CD4-positive, alpha-beta T cell treated with Interleukin-1 beta for 1 hour (primary cell): ENCODE data around the gene COG8.

ENCODE experiments used
- DNase-seq, 2 donors: peaks; one replicate each; pipeline ENCODE4 v3.0.0-alpha.2; 2020 to 2022

Gene COG8

GRCh38 chr16:69344171-69344570, 4.8 kb upstream of the COG8 start:
- DNase-seq: no peak

- DNase-seq: no peak
Measured at GRCh38 chr16:69340095-69340644, 806 bp upstream of the COG8 start.

DNA sequence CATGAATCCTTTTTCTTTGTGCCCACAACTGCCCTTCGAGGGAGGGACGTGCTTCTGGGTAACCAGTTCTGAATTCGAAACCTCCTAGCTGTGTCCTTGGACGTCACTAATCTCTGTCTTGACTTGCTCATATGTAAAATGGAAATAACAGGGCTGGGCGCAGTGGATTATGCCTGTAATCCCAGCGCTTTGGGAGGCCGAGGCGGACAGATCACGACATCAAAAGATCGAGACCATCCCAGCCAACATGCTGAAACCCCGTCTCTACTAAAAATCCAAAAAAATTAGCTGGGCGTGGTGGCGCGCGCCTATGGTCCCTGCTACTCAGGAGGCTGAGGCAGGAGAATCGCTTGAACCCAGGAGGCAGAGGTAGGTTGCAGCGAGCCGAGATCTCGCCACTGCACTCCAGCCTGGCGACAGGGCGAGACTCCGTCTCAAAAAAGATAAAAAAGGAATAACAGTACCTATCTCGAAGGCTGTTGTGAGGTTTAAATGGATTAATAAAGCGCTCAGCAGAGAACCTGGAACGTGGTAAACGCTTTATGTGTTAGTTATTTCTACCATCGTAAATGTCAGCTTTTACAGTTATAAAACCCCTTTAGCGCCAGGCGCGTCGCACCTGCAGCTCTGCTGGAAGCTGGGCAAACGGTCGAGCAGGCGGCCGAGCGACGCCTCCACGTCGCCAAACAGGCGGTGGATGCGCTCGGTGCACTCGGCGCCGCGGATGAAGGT, 641 bp downstream of the COG8 start:
- no peak for DNase-seq

- DNase-seq: no peak
Measured at GRCh38 chr16:69334696-69335095, 4.7 kb downstream of the COG8 start.

DNA sequence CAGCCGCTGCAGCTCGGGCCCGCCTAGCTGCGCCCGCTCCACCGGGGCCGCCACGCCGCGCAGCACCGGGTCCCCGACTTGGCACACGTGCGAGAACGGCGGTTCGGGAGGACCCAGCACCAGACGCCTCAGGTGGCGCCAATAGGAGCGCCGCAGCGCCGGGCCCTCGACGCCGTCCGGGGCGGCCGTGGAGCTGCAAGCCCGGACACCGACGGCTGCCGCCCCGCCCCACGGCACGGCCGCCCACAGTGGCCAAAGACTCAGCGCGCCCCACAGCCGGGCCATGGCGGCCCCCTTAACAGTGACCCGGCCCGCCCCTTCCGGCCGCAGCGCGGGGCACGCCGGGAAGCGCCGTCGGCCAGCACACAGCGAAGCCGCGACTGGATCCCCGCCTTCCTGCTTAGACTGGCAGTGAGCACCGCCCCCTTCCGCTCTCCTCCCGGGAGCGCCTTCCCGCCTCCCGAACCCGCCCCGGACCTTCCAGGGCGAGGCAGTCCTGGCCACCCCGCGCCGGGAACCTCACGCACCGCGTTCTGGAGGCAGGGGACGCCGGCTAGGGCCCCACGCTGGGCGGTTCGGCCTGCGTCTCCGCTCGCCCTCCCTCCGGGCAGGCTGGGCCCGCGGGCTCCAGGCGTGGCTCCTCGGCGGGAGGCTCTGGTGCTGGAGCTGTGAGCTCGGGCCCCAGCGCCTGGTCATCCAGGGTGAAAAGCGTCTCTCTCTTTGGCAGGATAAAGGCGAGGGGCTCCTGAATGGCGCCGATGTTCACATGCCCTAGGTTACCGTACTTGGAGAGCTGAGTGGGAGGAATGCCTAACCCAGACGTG, 8.9 kb downstream of the COG8 start, which contains the start of gene PDF:
Gene PDF, minus strand, starts transcription at position 303 of the 824 bp plus-strand sequence. Its CDS starts 18 bp downstream, at position 285.
- peak; percentile 72 to 82 for DNase-seq

- no peak for DNase-seq
Measured at GRCh38 chr16:69329369-69330285, 9.7 kb downstream of the COG8 start.

DNA sequence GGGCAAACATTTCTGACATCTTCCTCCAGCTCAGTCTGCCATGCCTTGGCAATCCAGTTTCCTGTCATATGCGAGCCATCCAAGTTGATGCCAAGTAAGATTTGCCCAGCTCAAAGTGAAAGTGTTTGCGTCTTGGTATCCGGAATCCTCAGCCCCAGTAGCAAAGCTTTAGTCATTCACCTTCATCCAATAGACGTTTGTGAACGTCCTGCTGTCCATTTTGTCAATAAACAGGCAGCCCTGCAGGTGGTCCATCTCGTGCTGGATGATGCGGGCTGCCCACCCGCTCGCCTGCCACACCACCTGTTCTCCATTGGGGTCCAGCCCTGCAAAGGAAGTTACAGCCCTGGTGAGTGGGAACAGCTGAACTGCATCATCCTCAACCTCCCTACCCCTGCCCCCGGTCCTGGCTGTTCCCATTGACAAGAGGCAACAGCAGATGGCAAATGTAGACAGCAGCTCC, 10.5 kb downstream of the COG8 start:
- DNase-seq: no peak

GRCh38 chr16:69327585-69328310, 11.6 kb downstream of the COG8 start:
- no peak for DNase-seq

DNA sequence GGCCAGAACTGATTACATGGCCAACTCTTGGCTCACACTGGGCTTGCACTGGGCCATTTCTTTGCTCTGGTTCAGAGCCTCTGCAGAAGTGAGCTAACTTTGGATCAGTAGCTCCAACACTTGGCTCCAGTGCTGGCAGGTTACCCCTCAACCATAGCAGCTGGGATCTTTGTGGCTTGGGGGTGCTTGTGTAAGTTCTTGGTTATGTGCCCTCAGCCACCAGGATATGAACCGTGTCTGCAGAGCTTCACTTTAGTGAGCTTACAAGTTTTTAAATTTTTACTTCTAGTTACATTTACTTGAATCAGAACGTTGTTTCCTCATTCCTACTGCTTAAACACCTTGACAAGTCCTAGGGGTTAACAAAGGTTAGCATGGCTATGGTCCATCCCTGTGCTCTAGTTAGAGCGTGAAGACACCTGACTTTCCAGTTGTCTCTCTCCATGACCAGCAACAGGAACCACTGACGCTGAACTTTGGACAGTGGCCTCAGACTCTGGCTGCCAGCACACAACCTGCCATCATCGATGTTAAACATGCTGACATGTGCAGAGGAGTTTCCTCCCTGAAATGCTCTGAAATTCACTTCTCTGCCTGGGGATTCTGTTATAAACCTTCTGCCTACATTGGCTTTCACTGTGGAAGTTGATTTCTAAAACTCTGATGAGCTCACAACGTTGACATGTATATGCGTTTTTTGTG, 13.0 kb downstream of the COG8 start:
- no peak for DNase-seq

- no peak for DNase-seq
Measured at GRCh38 chr16:69325784-69326171, 13.6 kb downstream of the COG8 start.

DNA sequence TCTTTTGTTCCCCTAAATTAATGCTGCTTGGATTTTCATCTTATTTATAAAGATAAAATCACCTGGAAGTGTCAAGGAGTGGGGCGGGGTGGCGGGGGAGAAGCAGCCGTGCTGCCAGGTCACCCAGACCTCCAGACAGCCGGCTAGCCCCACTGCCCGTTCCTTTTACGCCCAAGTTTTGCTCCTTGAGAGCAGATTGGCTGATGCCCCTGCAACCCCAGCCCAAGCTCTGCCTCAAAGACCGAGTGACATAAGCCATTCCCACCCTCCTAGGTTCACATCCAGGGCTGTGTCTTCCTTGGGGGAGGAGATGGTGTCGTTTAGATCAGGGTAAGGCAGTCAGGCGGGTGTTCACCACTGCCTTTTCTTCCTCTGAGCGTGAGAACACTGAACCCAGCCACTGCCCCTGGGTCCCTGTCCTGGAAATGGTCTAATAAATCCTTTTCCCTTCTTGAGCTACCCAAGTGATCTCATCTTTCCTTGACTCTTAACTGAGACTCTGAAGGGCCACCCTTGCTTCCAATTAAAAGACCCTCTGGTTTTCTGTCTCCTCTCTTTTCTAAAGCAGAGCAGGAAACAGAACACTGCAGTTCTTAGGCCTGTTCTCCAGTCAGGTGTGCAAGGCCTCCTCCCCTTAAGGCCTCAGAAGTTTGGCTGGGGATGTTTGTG, 14.6 kb downstream of the COG8 start:
- DNase-seq: no peak

DNA sequence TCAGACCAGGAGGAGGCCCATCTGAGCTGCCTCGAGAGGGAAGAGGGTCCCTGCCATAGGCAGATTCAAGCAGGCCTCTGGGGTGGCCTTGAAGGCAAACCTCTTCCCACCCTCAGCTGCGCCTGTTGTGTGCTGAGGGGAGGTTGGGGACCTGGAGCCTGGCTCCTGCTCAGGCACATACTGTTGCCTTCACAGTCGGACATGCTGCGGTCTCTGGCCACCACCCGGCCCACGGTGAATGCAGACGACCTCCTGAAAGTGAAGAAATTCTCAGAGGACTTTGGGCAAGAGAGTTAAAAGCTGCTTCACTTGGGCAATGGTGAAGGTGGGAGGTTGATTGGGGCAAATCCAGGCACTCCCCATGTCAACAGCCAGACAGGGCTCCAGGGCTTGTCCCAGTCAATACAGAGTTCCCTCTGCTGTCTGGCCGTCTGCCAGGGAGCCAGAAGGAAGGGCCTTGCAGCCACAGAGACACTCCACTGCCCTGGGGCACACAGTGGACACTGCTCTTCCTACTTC, 15.3 kb downstream of the COG8 start:
- DNase-seq: no peak

DNA sequence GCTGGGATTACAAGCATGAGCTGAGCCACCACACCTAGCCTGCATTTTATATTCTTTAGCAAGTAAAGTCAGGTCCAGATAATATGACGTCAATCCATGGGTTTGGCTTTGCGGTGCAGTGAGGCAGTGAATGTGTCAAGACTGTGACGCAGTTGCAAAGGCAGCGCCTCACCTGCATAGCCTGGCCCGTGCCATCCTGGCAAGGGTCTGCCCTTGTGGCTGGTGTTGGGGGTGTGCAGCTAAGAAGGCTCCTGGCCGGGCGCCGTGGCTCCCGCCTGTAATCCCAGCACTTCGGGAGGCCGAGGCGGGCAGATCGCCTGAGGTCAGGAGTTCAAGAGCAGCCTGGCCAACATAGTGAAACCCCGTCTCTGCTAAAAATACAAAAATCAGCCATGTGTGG, 15.9 kb downstream of the COG8 start:
- DNase-seq: no peak

- DNase-seq: no peak
Measured at GRCh38 chr16:69322343-69322742, 17.0 kb downstream of the COG8 start.

DNA sequence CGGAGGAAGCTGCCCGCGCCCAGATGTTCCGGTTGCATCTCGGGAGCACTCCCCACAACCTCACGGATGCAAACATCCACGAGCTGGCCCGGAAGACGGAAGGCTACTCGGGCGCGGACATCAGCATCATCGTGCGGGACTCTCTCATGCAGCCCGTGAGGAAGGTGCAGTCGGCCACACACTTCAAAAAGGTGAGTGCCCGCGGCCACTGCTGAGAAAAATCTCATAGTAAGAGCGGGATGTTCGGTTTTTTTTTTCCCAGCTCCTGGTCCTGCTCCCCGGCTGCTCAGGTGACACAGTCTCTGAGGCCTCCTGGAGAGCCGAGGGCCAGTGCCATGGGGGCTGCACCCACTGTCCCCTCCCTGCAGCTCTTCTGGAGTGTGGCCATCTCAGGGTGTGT, 18.3 kb downstream of the COG8 start:
- no peak for DNase-seq

DNA sequence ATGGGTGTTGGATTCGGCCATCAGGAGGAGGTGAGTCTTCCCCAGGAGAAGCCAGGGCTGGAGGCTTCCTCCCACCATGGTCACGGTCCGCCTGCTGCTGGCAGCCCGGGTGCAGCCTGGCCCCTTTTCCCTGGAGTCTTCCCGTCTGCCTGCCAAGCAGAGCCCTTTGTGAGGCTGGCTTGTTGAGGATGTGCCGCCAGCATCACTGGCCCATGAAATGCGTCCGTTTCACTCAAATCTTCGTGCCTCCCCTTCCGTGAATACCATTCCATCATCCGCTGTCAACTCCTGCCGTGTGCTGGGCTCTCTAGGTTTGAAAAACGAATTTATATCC, 18.7 kb downstream of the COG8 start:
- DNase-seq: no peak

GRCh38 chr16:69319826-69320739, 19.3 kb downstream of the COG8 start:
- no peak for DNase-seq

DNA sequence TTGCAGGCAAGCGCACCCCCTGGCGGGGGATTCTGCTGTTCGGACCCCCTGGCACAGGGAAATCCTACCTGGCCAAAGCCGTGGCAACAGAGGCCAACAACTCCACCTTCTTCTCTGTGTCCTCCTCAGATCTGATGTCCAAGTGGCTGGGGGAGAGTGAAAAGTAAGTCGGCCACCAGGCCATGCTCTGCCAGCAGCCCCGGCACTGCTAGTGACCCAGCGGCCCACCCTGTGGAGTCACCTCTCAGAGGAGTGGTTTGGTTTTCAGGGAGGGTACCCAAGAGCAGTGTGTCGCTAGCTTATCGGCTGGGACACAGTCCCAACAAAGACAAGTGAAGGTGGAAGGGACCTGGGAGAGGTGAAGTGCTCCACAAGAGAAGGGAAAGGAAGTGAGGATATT, 20.0 kb downstream of the COG8 start:
- DNase-seq: no peak

GRCh38 chr16:69318911-69319289, 20.5 kb downstream of the COG8 start:
- no peak for DNase-seq
